ENCODE measurements around the gene KISS1. TPM values are rescaled to one million over a fixed set of nuclear protein-coding genes. Genes with fewer than 3 reads are reported as not detected.

Gene KISS1
- total RNA-seq, 1 experiment from 2014 or later, result 0.35 TPM

DNA sequence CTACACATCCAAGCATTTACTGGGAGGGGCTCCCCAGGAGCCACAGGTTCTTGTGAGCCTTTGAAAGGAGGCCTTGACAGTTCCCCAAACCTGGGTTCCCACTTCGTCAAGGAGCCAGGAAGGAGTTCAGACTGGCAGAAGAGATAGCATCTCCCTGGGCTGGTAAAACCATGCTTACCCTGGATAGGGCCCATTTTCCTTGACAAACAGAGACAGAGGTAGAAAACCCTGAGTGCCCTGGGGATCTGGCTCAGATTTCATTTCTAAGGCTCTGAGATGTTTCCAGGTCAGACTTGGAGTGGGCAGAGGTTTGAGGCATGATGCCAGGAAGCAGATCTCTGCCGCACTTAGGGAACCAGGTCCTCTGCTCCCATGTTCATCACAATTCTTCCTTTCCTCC, 47.2 kb downstream of the KISS1 start:
- ATAC-seq, result no peak
- peaks cover 6% of the 10 kb centered on the region; the same call in 1 of the 2 replicates for H3K36me3 Mint-ChIP-seq
- ChIA-PET CTCF (interaction anchor here (1.0 to 2.1 kb wide), 3 partner anchors 13 to 58 kb away, joined by 3 to 13 read pairs (median 4); no protein-coding TSS in a partner anchor), POLR2A (no interaction called here)
- peaks cover 23% of the 10 kb centered on the region for H3K27me3 Mint-ChIP-seq (ENCODE audit: low read depth)
- H3K27ac Mint-ChIP-seq, result no peak overlapping the region
- DNase-seq (ENCODE audit: low spot score), result no peak
- H3K4me1 Mint-ChIP-seq, result peaks cover 45% of the 10 kb centered on the region
- H3K4me3 Mint-ChIP-seq, result no peak overlapping the region
- no peak for TF ChIP-seq ZNF317 (CRISPR knock-in tag; IDR thresholded peaks at IDR 0.05; ENCODE audit: borderline replicate concordance, low read depth)
- TF ChIP-seq, protein P1, sequence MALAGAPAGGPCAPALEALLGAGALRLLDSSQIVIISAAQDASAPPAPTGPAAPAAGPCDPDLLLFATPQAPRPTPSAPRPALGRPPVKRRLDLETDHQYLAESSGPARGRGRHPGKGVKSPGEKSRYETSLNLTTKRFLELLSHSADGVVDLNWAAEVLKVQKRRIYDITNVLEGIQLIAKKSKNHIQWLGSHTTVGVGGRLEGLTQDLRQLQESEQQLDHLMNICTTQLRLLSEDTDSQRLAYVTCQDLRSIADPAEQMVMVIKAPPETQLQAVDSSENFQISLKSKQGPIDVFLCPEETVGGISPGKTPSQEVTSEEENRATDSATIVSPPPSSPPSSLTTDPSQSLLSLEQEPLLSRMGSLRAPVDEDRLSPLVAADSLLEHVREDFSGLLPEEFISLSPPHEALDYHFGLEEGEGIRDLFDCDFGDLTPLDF (CRISPR knock-in tag; IDR thresholded peaks at IDR 0.05), result no peak
- no peak for TF ChIP-seq ZNF396 (CRISPR knock-in tag; IDR thresholded peaks at IDR 0.05; ENCODE audit: borderline replicate concordance)
- no peak for TF ChIP-seq FOXP1 (CRISPR knock-in tag; IDR thresholded peaks at IDR 0.05; ENCODE audit: borderline replicate concordance)
- no peak for TF ChIP-seq NR1H2 (CRISPR knock-in tag; IDR thresholded peaks at IDR 0.05)
- no peak for TF ChIP-seq CREB1 (CRISPR knock-in tag; IDR thresholded peaks at IDR 0.05)
- TF ChIP-seq ATF1 (CRISPR knock-in tag; IDR thresholded peaks at IDR 0.05), result no peak
- TF ChIP-seq, protein P2, sequence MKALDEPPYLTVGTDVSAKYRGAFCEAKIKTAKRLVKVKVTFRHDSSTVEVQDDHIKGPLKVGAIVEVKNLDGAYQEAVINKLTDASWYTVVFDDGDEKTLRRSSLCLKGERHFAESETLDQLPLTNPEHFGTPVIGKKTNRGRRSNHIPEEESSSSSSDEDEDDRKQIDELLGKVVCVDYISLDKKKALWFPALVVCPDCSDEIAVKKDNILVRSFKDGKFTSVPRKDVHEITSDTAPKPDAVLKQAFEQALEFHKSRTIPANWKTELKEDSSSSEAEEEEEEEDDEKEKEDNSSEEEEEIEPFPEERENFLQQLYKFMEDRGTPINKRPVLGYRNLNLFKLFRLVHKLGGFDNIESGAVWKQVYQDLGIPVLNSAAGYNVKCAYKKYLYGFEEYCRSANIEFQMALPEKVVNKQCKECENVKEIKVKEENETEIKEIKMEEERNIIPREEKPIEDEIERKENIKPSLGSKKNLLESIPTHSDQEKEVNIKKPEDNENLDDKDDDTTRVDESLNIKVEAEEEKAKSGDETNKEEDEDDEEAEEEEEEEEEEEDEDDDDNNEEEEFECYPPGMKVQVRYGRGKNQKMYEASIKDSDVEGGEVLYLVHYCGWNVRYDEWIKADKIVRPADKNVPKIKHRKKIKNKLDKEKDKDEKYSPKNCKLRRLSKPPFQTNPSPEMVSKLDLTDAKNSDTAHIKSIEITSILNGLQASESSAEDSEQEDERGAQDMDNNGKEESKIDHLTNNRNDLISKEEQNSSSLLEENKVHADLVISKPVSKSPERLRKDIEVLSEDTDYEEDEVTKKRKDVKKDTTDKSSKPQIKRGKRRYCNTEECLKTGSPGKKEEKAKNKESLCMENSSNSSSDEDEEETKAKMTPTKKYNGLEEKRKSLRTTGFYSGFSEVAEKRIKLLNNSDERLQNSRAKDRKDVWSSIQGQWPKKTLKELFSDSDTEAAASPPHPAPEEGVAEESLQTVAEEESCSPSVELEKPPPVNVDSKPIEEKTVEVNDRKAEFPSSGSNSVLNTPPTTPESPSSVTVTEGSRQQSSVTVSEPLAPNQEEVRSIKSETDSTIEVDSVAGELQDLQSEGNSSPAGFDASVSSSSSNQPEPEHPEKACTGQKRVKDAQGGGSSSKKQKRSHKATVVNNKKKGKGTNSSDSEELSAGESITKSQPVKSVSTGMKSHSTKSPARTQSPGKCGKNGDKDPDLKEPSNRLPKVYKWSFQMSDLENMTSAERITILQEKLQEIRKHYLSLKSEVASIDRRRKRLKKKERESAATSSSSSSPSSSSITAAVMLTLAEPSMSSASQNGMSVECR (CRISPR knock-in tag; IDR thresholded peaks at IDR 0.05; ENCODE audit: borderline replicate concordance), result no peak
- TF ChIP-seq ZNF138 (CRISPR knock-in tag; conservative IDR thresholded peaks at IDR 0.05), result no peak
- H3K9me3 Mint-ChIP-seq, result no peaks in the 10 kb centered on the region

DNA sequence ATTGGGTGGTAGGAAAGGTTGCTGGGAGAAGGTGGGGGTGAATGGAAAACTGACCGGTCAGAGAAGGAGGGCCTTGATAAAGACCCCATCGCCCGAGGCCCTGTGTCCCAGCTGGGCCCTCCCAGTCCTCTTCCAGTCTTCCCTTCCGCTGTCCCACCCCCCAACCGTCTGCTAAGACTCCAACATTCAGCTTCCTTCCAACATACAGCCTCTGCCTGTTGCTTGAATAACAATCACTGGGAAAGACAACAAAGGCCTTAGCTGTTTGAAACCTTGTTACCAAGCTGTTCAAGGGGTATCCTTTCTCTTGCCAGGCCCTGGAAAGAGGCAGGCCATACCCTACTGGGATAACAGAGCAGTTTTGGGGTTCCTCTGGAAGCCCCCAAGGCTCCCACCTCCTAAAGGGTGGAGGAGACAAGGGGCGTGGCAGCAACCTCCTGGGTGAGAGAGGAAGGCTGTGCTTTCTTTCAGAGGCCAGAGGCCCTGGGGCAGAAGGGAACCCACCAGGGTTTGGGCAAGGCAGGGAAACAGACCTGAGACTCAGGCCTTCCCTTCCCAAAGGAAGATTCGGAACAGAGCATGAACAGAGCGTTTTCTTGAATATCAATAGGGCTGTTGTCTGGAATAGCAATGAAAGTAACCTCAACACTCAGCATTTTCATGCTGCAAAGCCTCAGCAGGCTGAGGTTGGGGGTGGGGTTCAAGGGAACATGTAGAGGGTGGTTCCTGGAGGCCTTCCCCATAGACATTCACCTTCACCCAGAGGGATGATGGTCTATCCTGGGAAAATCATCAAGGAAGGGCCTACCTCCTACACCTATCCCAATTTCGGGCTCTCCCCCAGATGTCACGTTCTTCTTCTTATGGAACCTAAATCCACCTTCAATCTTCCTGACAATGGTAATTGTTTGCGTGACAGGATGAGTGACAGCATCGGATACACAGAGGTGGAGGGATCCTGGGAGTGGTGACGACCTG, 48.6 kb downstream of the KISS1 start:
- ATAC-seq (peak; percentile 63), DNase-seq (ENCODE audit: low spot score) (no peak)
- Mint-ChIP-seq H3K27ac (peak overlapping the region; percentile 83), H3K4me3 (peak overlapping the region; percentile 20), H3K36me3 (peaks cover 6% of the 10 kb centered on the region; the same call in 1 of the 2 replicates), H3K9me3 (no peaks in the 10 kb centered on the region), H3K27me3 (ENCODE audit: low read depth) (peaks cover 14% of the 10 kb centered on the region), H3K4me1 (peaks cover 45% of the 10 kb centered on the region)
- ChIA-PET POLR2A (interaction anchor here (0.6 kb wide), 1 partner anchor 73 kb away, joined by 3 read pairs; no protein-coding TSS in a partner anchor), CTCF (interaction anchor here (0.9 to 2.1 kb wide), 10 partner anchors 10 to 277 kb away, joined by 3 to 13 read pairs (median 4); partner anchors contain the start of gene GOLT1A)
- TF ChIP-seq FOXK1 (CRISPR knock-in tag; IDR thresholded peaks at IDR 0.05) (0 out of 2 replicates have a peak, but pooled peaks have one; percentile 29), ETV6 (CRISPR knock-in tag; IDR thresholded peaks at IDR 0.05) (no peak)

DNA sequence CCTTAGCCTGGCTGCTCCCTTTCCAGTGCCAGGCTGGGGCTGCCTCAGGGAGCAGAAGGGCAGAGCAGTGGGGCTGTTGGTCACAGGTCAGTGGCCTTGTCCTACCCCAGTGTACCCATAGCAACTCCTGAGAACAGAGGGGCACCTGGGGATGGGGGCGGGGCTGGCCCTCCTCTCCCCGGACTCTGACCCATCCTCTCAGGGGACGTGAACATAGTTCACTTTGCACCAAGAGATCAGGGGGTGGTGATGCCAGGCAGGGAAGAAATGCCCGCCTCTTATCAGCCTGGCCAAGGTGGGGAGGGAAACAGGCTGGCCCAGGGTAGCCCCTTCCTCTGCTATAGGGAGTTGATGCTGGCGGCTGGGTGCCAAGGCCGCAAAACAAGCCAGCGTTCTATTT, 49.3 kb downstream of the KISS1 start:
- no peak overlapping the region for H3K4me3 Mint-ChIP-seq
- ATAC-seq (no peak; the same call in 1 of the 2 replicates), DNase-seq (ENCODE audit: low spot score) (no peak)
- H3K4me1 Mint-ChIP-seq, result peaks cover 48% of the 10 kb centered on the region
- TF ChIP-seq CBFB (CRISPR knock-in tag; IDR thresholded peaks at IDR 0.05; ENCODE audit: low read depth), result no peak
- no peak for TF ChIP-seq ZNF219 (CRISPR knock-in tag; IDR thresholded peaks at IDR 0.05; ENCODE audit: borderline replicate concordance)
- TF ChIP-seq NR3C1 (CRISPR knock-in tag; conservative IDR thresholded peaks at IDR 0.05; ENCODE audit: low read depth), result no peak
- no peak for TF ChIP-seq SMAD3 (CRISPR knock-in tag; IDR thresholded peaks at IDR 0.05; ENCODE audit: borderline replicate concordance)
- no peak for TF ChIP-seq GRHL2 (CRISPR knock-in tag; IDR thresholded peaks at IDR 0.05; ENCODE audit: insufficient replicate concordance, severe bottlenecking)
- TF ChIP-seq, protein P3, sequence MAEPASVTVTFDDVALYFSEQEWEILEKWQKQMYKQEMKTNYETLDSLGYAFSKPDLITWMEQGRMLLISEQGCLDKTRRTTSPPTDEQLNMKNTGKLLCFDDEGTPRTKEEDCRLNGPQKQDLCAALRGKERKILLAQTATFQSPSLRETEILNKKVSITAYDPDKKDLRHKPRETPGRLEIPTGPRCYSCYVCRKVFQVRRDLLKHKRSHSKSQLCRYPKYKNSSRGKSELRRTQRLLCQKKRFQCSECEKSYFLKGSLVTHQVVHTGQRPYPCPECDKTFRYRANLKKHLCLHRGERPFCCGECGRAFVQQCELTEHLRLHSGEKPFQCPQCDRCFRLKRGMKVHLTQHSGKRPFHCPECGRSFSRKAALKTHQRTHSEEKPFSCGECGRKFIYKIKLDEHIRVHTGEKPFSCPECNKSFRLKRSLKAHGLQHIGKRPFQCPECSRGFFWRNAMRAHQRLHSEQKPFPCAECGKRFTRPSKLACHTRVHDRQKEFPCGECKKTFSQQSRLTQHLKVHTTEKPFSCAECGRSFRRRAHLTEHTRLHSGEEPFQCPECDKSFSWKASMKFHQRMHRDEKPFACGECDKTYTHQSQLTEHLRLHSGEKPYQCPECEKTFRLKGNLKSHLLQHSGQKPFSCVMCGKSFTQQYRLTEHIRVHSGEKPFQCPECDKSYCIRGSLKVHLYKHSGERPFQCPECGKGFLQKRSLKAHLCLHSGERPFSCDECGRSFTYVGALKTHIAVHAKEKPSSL (CRISPR knock-in tag; conservative IDR thresholded peaks at IDR 0.05), result no peak
- TF ChIP-seq NFATC4 (CRISPR knock-in tag; IDR thresholded peaks at IDR 0.05), result no peak
- no peak for TF ChIP-seq ZNF317 (CRISPR knock-in tag; IDR thresholded peaks at IDR 0.05; ENCODE audit: borderline replicate concordance, low read depth)
- TF ChIP-seq RELA (CRISPR knock-in tag; IDR thresholded peaks at IDR 0.05; ENCODE audit: borderline replicate concordance), result no peak
- TF ChIP-seq FOXP1 (CRISPR knock-in tag; IDR thresholded peaks at IDR 0.05; ENCODE audit: borderline replicate concordance), result no peak
- TF ChIP-seq JAZF1 (CRISPR knock-in tag; IDR thresholded peaks at IDR 0.05), result no peak
- no peak for TF ChIP-seq ETV6 (CRISPR knock-in tag; IDR thresholded peaks at IDR 0.05)
- ChIA-PET CTCF (interaction anchor here (0.9 to 1.7 kb wide), 8 partner anchors 9 to 276 kb away, joined by 3 to 6 read pairs (median 4); partner anchors contain the start of gene GOLT1A), POLR2A (no interaction called here)
- peaks cover 6% of the 10 kb centered on the region; the same call in 1 of the 2 replicates for H3K36me3 Mint-ChIP-seq
- H3K27me3 Mint-ChIP-seq (ENCODE audit: low read depth), result peaks cover 11% of the 10 kb centered on the region
- H3K27ac Mint-ChIP-seq, result 0 out of 2 replicates have a peak overlapping the region, but pooled peaks have one; percentile 40
- no peaks in the 10 kb centered on the region for H3K9me3 Mint-ChIP-seq
